Measurements from ENCODE around the gene ARHGEF12.

Gene ARHGEF12

GRCh38 chr11:120536091-120536796, 200.0 kb downstream of the ARHGEF12 start:
- no peak for DNase-seq (ENCODE audit: low spot score)

DNA sequence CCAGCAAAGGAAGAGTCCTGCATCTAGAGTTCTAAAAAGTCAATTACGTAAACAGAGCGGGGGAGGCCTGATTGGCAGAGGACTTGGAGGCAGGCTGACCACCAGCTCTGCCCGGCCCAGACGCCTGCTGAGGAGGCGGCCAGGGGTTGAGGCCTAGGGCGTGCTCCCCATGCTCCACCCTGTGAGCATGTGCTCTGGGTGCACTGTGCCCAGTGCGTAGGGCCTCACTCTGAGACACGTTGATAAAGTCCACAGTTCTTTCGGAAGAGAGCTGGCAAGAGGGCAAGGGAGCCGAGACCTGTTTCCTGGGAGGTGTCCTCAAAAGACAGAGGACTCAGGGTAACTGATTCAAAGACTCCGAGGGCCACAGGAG, 200.6 kb downstream of the ARHGEF12 start:
- no peak for DNase-seq (ENCODE audit: low spot score)

GRCh38 chr11:120537996-120538395, 201.8 kb downstream of the ARHGEF12 start:
- no peak for DNase-seq (ENCODE audit: low spot score)

- no peak for DNase-seq (ENCODE audit: low spot score)
Observed at GRCh38 chr11:120538707-120539106, 202.5 kb downstream of the ARHGEF12 start.

Small RNAs within 50 kb of the gene (small RNA-seq; reads per million reads assigned to genes)
- gene RF00100, result 905 to 19,926 reads per million in 2 experiments
